Keratinocyte (primary cell): ENCODE measurements around the gene GPR173. TPM values are rescaled to one million over a fixed set of nuclear protein-coding genes. Genes with fewer than 3 reads are reported as not detected.

Experiments
- DNase-seq: peaks from one replicate; pipeline ENCODE4 v3.0.0-alpha.2; 2011; ENCODE audit warnings: low read depth, missing footprints, low spot score
- FAIRE-seq: peaks from 2 replicates; lab custom pipeline; 2011; peaks lifted over from hg19 to GRCh38; lab: Jason Lieb, UNC
- H2AFZ ChIP-seq: 2 replicates; pipeline ENCODE4 v1.6.0; 2012; ENCODE audit warnings: low read length, control low read depth, inconsistent platforms; ENCODE audit not compliant: control insufficient read depth
- H3K27ac ChIP-seq: 2 replicates; pipeline ENCODE4 v1.5.1; 2011; ENCODE audit warnings: low read length; ENCODE audit not compliant: control insufficient read depth, insufficient read depth
- H3K27me3 ChIP-seq: 3 replicates; pipeline ENCODE4 v1.6.0; 2011; ENCODE audit warnings: low read length; ENCODE audit not compliant: control insufficient read depth, insufficient read depth; ENCODE audit errors: extremely low read depth
- H3K36me3 ChIP-seq, 2 experiments: 2 replicates in 1 of 2; 3 replicates in 1 of 2; pipeline ENCODE4 v1.5.1; 2011; ENCODE audit warnings: low read length in 2 of 2, mild to moderate bottlenecking in 1 of 2; ENCODE audit not compliant: control insufficient read depth in 2 of 2, insufficient read depth in 2 of 2; ENCODE audit errors: extremely low read depth in 1 of 2
- H3K4me1 ChIP-seq: 3 replicates; pipeline ENCODE4 v1.5.1; 2011; ENCODE audit warnings: low read length; ENCODE audit not compliant: control insufficient read depth, insufficient read depth; ENCODE audit errors: extremely low read depth
- H3K4me2 ChIP-seq: 3 replicates; pipeline ENCODE4 v1.6.0; 2011; ENCODE audit warnings: low read depth, low read length; ENCODE audit not compliant: control insufficient read depth, insufficient read depth; ENCODE audit errors: extremely low read depth
- H3K4me3 ChIP-seq, 3 experiments: fragments of 200-600 bp in 1 of 3; sonication (generic) in 1 of 3; 2 replicates in 2 of 3; 3 replicates in 1 of 3; pipeline ENCODE4 v1.5.1; 2011 to 2016; ENCODE audit warnings: low read length in 3 of 3, mild to moderate bottlenecking in 3 of 3, control low read depth in 2 of 3, inconsistent platforms in 1 of 3, low read depth in 1 of 3, mixed read lengths in 1 of 3, mixed run types in 1 of 3, moderate library complexity in 1 of 3; ENCODE audit not compliant: control insufficient read depth in 2 of 3, insufficient read depth in 2 of 3; ENCODE audit errors: extremely low read depth in 1 of 3
- H3K79me2 ChIP-seq: 2 replicates; pipeline ENCODE4 v1.6.0; 2012; ENCODE audit warnings: low read length; ENCODE audit not compliant: control insufficient read depth, insufficient read depth
- H3K9ac ChIP-seq: 3 replicates; pipeline ENCODE4 v1.6.0; 2011; ENCODE audit warnings: low read length; ENCODE audit not compliant: control insufficient read depth, insufficient read depth; ENCODE audit errors: extremely low read depth
- H3K9me1 ChIP-seq: 3 replicates; pipeline ENCODE4 v1.6.0; 2011; ENCODE audit warnings: low read length; ENCODE audit not compliant: control insufficient read depth, insufficient read depth; ENCODE audit errors: extremely low read depth
- H3K9me3 ChIP-seq: 2 replicates; pipeline ENCODE4 v1.5.1; 2012; ENCODE audit warnings: low read depth, low read length; ENCODE audit not compliant: control insufficient read depth
- H4K20me1 ChIP-seq: 3 replicates; pipeline ENCODE4 v1.6.0; 2011; ENCODE audit warnings: low read length; ENCODE audit not compliant: control insufficient read depth, insufficient read depth; ENCODE audit errors: extremely low read depth
- EZH2 ChIP-seq: IDR thresholded peaks from one replicate; pipeline ENCODE4 v1.6.1; 2012; ENCODE audit warnings: inconsistent platforms, mild to moderate bottlenecking, low read length, moderate library complexity
- dilution Hi-C: fragments of 300-500 bp; cut with MboI; formaldehyde crosslinking; loops from one replicate; pipeline ENCODE4 v1.7.0; 2020; ENCODE audit warnings: low sequenced_read_pairs; ENCODE audit not compliant: extremely low pct_ligation_motif_present
- polyA plus RNA-seq, 5 experiments: library from polyadenylated mRNA; depleted of rRNA in 3 of 5; stranded (reverse) in 3 of 5; stranded (forward) in 1 of 5; unstranded in 1 of 5; fragments of >200 nt; gene quantifications; 1 replicate in 1 of 5; 2 replicates in 3 of 5; 3 replicates in 1 of 5; pipeline versions ENCODE4 v1.2.1 to v1.2.3, GENCODE V29; 2011 to 2012; ENCODE audit warnings: missing spikeins in 2 of 5, low read depth in 1 of 5, low replicate concordance in 1 of 5
- TF ChIP-seq, protein P1 (sequence below), 3 experiments: IDR thresholded peaks in 1 of 3; conservative IDR thresholded peaks in 1 of 3; optimal IDR thresholded peaks in 1 of 3; 2 replicates in 2 of 3; 3 replicates in 1 of 3; pipeline versions ENCODE3 to v1.5.1; 2011; ENCODE audit warnings: low read length in 3 of 3, mild to moderate bottlenecking in 3 of 3, moderate library complexity in 2 of 3, control low read depth in 1 of 3, inconsistent platforms in 1 of 3; ENCODE audit not compliant: insufficient read depth in 2 of 3; ENCODE audit errors: extremely low read depth in 1 of 3

Gene GPR173
- polyA plus RNA-seq, 1 donor (not counting 4 experiments of a cell fraction or from before 2014, with no cell fraction given), result 0.08 TPM

DNA sequence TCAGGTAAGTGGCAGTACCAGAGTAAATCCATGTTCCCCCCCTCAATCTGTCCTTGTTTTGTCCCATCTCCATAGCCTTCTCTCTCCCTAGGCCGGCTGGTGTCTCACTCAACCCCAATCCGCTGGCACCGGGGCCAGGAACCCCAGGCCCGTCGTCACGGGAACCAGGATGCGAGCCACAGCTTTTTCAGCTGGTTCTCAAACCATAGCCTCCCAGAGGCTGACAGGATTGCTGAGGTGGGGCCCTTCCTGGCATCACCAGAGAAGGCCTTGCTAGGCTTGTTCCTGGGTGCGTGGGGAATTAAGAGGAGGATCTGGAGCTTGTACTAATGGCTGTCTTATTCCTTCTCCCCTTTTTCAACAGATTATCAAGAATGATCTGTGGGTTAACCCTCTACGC is 36.3 kb downstream of the GPR173 start:
- FAIRE-seq (no peak), DNase-seq (no peak)
- no peak overlapping the region for H3K27ac ChIP-seq
- TF ChIP-seq, protein P1, sequence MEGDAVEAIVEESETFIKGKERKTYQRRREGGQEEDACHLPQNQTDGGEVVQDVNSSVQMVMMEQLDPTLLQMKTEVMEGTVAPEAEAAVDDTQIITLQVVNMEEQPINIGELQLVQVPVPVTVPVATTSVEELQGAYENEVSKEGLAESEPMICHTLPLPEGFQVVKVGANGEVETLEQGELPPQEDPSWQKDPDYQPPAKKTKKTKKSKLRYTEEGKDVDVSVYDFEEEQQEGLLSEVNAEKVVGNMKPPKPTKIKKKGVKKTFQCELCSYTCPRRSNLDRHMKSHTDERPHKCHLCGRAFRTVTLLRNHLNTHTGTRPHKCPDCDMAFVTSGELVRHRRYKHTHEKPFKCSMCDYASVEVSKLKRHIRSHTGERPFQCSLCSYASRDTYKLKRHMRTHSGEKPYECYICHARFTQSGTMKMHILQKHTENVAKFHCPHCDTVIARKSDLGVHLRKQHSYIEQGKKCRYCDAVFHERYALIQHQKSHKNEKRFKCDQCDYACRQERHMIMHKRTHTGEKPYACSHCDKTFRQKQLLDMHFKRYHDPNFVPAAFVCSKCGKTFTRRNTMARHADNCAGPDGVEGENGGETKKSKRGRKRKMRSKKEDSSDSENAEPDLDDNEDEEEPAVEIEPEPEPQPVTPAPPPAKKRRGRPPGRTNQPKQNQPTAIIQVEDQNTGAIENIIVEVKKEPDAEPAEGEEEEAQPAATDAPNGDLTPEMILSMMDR (optimal IDR thresholded peaks at IDR 0.05 in 1 of 3, IDR thresholded peaks at IDR 0.05 in 1 of 3, conservative IDR thresholded peaks at IDR 0.05 in 1 of 3; ENCODE audit: extremely low read depth in 1 of 3, insufficient read depth in 2 of 3, low read length in 3 of 3), result no peak
- TF ChIP-seq EZH2, result no peak
- no peaks in the 10 kb centered on the region for H3K9me3 ChIP-seq
- H3K9ac ChIP-seq, result no peak overlapping the region
- no peaks in the 10 kb centered on the region for H4K20me1 ChIP-seq
- H3K9me1 ChIP-seq, result no peaks in the 10 kb centered on the region
- no peak overlapping the region for H3K4me2 ChIP-seq
- dilution Hi-C loops, result no loop called here
- no peaks in the 10 kb centered on the region for H3K27me3 ChIP-seq
- peaks cover 7% of the 10 kb centered on the region for H3K4me1 ChIP-seq
- peaks cover 8 to 10% of the 10 kb centered on the region in 2 experiments for H3K36me3 ChIP-seq
- H3K4me3 ChIP-seq, result no peak overlapping the region
- H2AFZ ChIP-seq, result no peak overlapping the region
- H3K79me2 ChIP-seq, result peaks cover 2% of the 10 kb centered on the region

- DNase-seq (no peak), FAIRE-seq (no peak)
- Histone ChIP-seq H3K27ac (no peak overlapping the region), H3K79me2 (peaks cover 2% of the 10 kb centered on the region), H3K4me2 (no peak overlapping the region), H3K27me3 (no peaks in the 10 kb centered on the region), H3K9me3 (no peaks in the 10 kb centered on the region), H3K4me1 (peaks cover 7% of the 10 kb centered on the region), H3K36me3 (peaks cover 8 to 10% of the 10 kb centered on the region in 2 experiments), H2AFZ (no peak overlapping the region), H3K9me1 (no peaks in the 10 kb centered on the region), H4K20me1 (no peaks in the 10 kb centered on the region), H3K9ac (no peak overlapping the region), H3K4me3 (no peak overlapping the region)
- dilution Hi-C loops, result no loop called here
- TF ChIP-seq, protein P1 (optimal IDR thresholded peaks at IDR 0.05 in 1 of 3, IDR thresholded peaks at IDR 0.05 in 1 of 3, conservative IDR thresholded peaks at IDR 0.05 in 1 of 3; ENCODE audit: extremely low read depth in 1 of 3, insufficient read depth in 2 of 3, low read length in 3 of 3), result no peak
- TF ChIP-seq EZH2, result no peak
Measured at GRCh38 chrX:53085661-53086229, 37.2 kb downstream of the GPR173 start.
